ENCODE results near the gene TRIM10.
"Not testable (repeated sequence)": the region's sequence is repeated elsewhere in the genome, so short reads cannot be mapped to it uniquely, and the experiment has no call there.

TRIM10 gene

DNA sequence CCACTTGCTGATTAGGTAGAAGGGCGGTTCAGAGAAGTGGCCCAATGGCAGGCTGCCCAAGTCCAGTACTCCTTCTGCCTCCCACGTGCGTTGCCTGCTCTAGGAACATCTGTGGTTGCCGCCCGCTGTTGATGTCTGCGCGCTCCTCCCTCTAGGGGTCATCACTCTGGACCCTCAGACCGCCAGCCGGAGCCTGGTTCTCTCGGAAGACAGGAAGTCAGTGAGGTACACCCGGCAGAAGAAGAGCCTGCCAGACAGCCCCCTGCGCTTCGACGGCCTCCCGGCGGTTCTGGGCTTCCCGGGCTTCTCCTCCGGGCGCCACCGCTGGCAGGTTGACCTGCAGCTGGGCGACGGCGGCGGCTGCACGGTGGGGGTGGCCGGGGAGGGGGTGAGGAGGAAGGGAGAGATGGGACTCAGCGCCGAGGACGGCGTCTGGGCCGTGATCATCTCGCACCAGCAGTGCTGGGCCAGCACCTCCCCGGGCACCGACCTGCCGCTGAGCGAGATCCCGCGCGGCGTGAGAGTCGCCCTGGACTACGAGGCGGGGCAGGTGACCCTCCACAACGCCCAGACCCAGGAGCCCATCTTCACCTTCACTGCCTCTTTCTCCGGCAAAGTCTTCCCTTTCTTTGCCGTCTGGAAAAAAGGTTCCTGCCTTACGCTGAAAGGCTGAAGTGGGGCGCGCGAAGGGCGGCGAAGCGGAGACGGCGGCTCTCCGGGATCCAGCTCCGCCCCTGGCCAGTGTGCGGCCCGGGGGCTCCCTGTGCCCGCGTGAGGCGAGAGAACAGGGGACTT is 10.9 kb upstream of the TRIM10 start:
- DNase-seq: no peak

GRCh38 chr6:30169658-30170614 is 8.9 kb upstream of the TRIM10 start:
- DNase-seq: peak in 1 of 2 experiments; percentile 61

- no peak for DNase-seq
Observed at GRCh38 chr6:30168741-30169140, 7.7 kb upstream of the TRIM10 start.

DNA sequence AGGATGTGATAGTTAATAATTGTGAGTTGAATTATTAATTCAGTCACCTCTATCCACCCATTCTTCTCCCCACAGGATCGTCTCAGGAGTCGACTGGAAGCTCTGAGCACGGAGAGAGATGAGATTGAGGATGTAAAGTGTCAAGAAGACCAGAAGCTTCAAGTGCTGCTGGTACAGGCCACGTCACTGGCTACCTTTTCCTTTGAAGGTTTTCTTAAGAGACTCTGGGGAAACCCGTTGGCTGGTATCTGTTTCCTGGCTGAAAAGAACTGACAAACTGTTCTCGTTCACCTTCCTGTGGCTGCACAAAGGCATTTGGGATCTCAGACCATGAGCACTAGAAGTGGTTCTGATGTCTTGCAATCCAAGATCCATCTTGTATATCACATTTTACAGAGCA is 6.1 kb upstream of the TRIM10 start:
- no peak for DNase-seq

DNA sequence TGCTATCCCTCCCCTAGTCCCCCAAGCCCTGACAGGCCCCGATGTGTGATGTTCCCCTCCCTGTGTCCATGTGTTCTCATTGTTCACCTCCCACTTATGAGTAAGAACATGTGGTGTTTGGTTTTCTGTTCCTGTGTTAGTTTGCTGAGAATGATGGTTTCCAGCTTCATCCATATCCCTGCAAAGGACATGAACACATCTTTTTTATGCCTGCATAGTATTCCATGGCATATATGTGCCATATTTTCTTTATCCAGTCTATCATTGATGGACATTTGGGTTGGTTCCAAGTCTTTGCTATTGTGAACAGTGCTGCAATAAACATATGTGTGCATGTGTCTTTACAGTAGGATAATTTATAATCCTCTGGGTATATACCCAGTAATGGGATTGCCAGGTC is 4.2 kb upstream of the TRIM10 start:
- DNase-seq: not testable (repeated sequence)

GRCh38 chr6:30164714-30165113 is 3.7 kb upstream of the TRIM10 start:
- DNase-seq: no peak

GRCh38 chr6:30163918-30164654 is 3.1 kb upstream of the TRIM10 start:
- DNase-seq: no peak

- no peak for DNase-seq
Observed at GRCh38 chr6:30163090-30163917, 2.3 kb upstream of the TRIM10 start, which contains the start of gene TRIM15. Gene TRIM15, plus strand, starts transcription at chr6:30163546. Its CDS starts 139 bp downstream, at chr6:30163685.

DNA sequence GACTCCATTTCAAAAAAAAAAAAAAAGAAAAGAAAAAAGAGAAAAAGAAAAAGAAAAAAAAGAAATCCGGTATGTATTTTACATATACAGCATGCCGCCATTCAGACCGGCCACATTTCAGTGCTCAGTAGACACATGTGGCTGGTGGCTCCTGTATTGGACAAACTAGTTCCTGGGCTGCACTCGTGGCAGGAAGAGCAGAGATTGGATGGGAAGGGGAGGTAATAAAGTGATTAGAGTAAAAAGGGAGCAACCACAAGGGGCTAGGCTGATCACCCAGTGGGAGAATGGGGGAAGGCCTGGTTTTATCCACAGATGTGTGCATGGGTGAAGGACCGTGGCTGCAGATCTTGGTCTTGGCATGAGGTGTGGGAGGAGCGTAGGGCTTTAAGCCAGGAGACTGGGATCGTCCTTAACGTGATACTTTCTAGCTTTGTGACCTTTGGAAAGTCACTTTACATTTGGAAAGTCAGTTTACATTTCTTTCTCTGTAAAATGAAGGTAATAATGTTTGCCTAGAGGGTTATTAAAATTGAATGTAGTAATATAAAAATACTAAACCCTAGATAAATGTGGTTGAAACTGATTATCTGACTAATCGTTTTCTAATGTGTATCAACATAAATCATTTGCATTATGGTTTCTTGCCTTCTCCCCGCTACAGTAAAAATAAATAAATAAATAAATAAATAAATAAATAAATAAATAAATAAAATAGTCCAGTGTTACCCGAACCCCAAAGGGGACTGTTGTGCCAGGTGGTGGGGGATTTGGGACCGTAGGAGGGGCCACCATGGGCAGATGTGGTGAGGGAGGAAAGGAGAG is 1.5 kb upstream of the TRIM10 start:
- DNase-seq: no peak

DNA sequence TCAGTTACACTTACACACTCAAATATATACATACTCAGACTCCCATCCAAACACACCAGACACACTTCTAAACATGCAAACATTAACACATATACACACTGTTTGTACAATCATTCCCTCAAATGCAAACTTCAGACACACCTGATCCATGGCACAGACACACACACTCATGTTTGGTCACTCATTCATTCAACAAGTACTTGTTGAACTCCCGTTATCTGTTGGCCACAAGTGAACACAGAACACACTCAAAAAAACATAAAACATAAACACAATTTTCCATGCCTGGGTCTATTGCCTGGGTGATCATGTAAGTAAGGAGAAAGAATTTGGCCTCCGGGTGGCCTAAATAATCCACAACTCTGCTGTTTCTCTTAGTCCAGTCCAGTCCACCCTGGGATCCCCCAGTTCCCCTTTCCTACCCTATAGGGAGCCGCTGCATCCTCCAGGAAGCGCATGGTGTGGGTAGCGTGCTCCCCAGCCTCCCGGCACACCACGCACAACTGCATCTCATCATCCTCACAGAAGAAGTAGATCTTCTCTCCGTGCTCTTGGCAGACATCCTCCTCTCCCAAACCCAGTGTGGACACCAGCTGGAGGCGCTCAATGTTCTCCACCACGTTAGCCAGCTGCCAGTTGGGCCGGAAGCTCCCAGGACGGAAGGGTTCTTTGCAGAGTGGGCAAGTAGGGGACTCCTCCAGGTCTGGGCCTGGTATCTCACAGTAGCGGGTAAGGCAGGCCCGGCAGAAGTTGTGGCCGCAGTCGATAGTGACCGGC is 815 bp downstream of the TRIM10 start:
- no peak for DNase-seq

GRCh38 chr6:30158475-30159040 is 2.5 kb downstream of the TRIM10 start:
- no peak for DNase-seq

DNA sequence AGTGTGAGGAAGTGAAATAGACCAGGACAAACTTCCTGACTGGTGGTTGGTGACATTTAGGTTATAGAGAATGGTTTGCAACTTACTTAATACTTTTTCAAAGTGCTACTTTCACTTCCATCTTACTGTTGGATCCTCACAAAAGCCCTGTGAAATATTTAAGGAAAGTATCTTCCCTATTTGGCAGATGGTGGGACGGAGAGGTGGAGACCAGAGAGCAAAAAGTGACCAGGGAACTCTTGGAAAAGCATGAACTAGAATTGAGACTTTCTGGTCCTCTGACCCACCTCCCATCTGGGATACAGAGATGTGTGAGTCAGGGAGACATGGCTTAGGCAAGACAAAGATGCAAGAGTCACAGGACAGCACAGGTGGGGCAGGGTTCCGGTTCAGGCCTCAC is 3.0 kb downstream of the TRIM10 start:
- DNase-seq: no peak

DNA sequence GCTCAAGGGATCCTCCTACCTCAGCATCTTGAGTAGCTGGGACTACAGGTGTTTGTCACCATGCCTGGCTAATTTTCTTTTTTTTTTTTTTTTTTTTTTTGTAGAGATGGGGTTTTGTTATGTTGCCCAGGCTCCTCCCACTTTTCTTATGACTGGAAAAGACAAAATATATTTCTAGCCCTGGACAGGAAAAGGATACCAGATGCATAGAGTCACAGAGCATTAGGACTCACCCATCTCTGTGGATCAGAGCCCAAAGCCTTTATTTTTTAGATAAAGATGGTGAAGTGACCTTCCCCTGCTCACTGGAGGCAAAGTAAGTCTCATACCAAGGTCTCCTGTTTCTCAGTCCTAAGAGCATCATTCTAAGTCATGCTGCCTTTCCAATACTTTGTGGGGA is 3.4 kb downstream of the TRIM10 start:
- no peak for DNase-seq

DNA sequence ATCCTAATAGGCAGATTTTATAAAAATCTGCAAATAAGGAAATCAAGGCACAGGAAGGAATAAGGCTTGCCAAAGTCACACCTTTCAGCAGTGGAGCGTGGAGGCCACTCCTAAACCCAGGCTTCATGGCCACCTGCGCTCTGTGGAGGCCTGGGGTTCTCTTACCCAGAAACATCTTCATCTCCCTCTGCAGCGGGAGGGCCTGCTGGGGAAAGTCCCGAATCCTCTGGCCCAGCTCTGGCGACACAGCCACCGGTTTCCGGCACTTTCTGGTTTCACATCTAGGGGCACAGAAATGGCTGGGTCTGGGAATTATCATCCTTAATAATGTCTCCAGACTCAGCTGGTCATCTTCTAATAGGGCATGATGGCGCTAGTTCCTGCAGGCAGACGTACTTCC is 4.2 kb downstream of the TRIM10 start:
- DNase-seq: no peak

DNA sequence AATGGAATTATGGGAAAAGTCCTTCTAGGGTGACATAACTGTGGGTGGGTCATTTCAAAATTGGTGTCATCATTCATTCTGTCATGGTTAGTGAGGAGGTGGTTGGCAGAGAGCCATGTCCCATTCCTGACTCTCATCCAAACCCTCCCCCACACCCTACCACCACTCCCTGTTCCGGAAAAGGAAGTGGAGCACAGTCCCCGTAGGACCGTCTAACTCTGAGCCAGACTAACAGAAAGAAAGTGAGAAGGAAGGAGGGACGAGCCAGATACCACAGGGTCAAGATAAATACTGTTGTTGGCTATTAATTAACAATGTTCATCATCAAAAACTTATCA is 4.8 kb downstream of the TRIM10 start:
- DNase-seq: no peak

DNA sequence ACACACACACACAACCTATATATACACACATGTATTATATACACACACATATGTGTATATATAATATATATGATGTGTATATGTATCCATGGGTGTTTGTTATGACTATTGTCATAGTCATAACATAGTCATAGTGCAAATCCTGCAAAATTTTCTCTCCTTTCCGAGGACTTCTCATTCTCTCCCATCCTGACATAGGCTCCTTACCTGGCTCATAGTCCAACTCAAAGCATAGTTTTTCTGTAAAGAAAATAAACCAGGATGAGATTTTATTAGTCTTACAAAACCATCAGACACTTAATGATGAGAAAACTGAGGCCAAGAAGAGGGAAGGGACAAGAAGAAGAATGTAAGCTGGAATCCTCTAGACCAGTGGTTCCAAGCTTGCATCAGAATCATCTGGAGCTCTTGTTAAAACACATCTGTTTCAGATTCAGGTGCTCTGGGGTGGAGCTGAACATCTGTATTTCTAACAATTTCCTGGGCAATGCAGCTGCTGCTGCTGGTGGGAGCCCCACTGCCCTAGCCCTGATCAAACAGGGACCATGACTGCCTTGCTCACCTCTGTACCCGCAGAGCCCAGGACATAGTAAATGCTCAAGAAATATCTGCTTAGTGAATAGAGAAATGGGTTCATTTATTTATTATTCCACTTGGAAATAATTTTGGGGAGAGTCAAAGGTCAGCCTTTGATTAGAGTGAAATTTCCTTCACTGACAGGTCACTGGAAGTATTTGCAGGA is 5.3 kb downstream of the TRIM10 start:
- DNase-seq: no peak

- DNase-seq: no peak
Observed at GRCh38 chr6:30154709-30155519, 6.1 kb downstream of the TRIM10 start.

DNA sequence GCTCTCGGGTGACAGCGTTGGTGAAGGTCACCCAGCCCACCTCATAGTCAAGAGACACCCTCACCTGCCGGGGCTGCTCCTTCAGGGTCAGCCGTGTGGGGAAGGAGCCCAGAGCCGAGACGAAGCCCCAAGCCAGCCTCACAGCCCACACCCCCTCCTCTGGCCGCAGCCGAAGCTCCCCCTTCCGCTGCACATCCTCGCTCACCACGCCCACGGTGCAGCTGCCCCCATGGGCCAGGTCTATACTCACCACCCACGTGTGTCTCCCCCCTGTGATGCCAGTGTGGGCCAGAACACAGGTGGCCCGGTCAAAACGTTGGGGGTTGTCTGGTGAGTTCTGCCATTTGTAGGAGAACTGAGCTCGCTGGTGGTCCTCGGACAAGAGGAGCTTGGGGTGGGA is 7.0 kb downstream of the TRIM10 start:
- no peak for DNase-seq
